DOHH2 (cell line): ENCODE data around the gene EHHADH.

Experiments
- EZH2phosphoT487 ChIP-seq: fragments of 200-600 bp; sonication (generic); IDR thresholded peaks from 2 replicates; pipeline ENCODE4 v1.6.1; 2017; ENCODE audit warnings: borderline replicate concordance, mild to moderate bottlenecking, antibody characterized with exemption, low read length, moderate library complexity, mixed read lengths
- TF ChIP-seq, protein P1 (sequence below): fragments of 200-600 bp; sonication (generic); IDR thresholded peaks from one replicate; pipeline ENCODE4 v1.5.1; 2014; ENCODE audit warnings: antibody characterized with exemption, mild to moderate bottlenecking, low read depth, low read length; ENCODE audit not compliant: poor library complexity, severe bottlenecking

- TF ChIP-seq, protein P1, sequence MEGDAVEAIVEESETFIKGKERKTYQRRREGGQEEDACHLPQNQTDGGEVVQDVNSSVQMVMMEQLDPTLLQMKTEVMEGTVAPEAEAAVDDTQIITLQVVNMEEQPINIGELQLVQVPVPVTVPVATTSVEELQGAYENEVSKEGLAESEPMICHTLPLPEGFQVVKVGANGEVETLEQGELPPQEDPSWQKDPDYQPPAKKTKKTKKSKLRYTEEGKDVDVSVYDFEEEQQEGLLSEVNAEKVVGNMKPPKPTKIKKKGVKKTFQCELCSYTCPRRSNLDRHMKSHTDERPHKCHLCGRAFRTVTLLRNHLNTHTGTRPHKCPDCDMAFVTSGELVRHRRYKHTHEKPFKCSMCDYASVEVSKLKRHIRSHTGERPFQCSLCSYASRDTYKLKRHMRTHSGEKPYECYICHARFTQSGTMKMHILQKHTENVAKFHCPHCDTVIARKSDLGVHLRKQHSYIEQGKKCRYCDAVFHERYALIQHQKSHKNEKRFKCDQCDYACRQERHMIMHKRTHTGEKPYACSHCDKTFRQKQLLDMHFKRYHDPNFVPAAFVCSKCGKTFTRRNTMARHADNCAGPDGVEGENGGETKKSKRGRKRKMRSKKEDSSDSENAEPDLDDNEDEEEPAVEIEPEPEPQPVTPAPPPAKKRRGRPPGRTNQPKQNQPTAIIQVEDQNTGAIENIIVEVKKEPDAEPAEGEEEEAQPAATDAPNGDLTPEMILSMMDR = no peak
- TF ChIP-seq EZH2phosphoT487 = no peak
Measured at GRCh38 chr3:185292238-185292637, 38.4 kb upstream of the EHHADH start.
